Stomach (tissue), 9 donors: Measurements from ENCODE around the gene LENG1. TPM values are rescaled to one million over a fixed set of nuclear protein-coding genes. Genes with fewer than 3 reads are reported as not detected.

Experiments
- DNase-seq, 2 donors: peaks; one replicate each; pipeline versions ENCODE4 v3.0.0 to v3.0.0-alpha.2; 2013 to 2019
- H3K27ac ChIP-seq, 5 donors: fragments of 200-600 bp in 4 of 5; sonication (generic) in 4 of 5; one replicate each; pipeline ENCODE4 v1.5.1; 2013 to 2019; ENCODE audit warnings: mild to moderate bottlenecking in 1 of 5, moderate library complexity in 1 of 5
- H3K27me3 ChIP-seq, 3 donors: fragments of 200-600 bp; sonication (generic); one replicate each; pipeline ENCODE4 v1.5.1; 2017 to 2019; ENCODE audit warnings: mixed run types in 1 of 3
- H3K36me3 ChIP-seq, 4 donors: fragments of 200-600 bp; sonication (generic); 1 replicate in 3 of 4; 2 replicates in 1 of 4; pipeline ENCODE4 v1.5.1; 2016 to 2019
- H3K4me1 ChIP-seq, 4 donors: fragments of 200-600 bp; sonication (generic); one replicate each; pipeline ENCODE4 v1.5.1; 2016 to 2019
- H3K4me3 ChIP-seq, 4 donors: fragments of 200-600 bp; sonication (generic) in 3 of 4; one replicate each; pipeline ENCODE4 v1.5.1; 2016 to 2019; ENCODE audit warnings: mild to moderate bottlenecking in 1 of 4
- H3K9me3 ChIP-seq, 4 donors: fragments of 200-600 bp; sonication (generic); one replicate each; pipeline ENCODE4 v1.5.1; 2016 to 2019
- CTCF ChIP-seq, 7 experiments: fragments of 450-650 bp in 4 of 7; fragments of 200-600 bp in 3 of 7; sonication (generic) in 3 of 7; IDR thresholded peaks; one replicate each; pipeline ENCODE4 v1.5.1; 2016 to 2019; ENCODE audit warnings: antibody characterized with exemption in 7 of 7, control low read depth in 2 of 7, mild to moderate bottlenecking in 1 of 7
- EP300 ChIP-seq: sonication (generic); formaldehyde crosslinking; IDR thresholded peaks from one replicate; pipeline ENCODE4 v1.6.1; 2017; ENCODE audit warnings: antibody characterized with exemption
- POLR2A ChIP-seq, 4 donors: fragments of 450-650 bp; IDR thresholded peaks; one replicate each; pipeline ENCODE4 v1.6.1; 2016; ENCODE audit warnings: antibody characterized with exemption in 4 of 4, control low read depth in 2 of 4, mild to moderate bottlenecking in 1 of 4, moderate library complexity in 1 of 4
- POLR2AphosphoS5 ChIP-seq, 3 donors: sonication (generic); formaldehyde crosslinking; IDR thresholded peaks; one replicate each; pipeline ENCODE4 v1.6.1; 2016; ENCODE audit warnings: antibody characterized with exemption in 3 of 3
- WGBS, 5 donors: extraction: QIAGEN DNeasy Blood & Tissue Kit in 3 of 5; methylation state at CpG; one replicate each; pipeline versions ENCODE4 v1.1.5 to v1.1.7; 2013 to 2018; 5-methylcytosine and 5-hydroxymethylcytosine counted together
- intact Hi-C: fragments of 100-400 bp; cut with DNase I; formaldehyde crosslinking; loops from one replicate; pipeline ENCODE4 v1.15.1; 2023; ENCODE audit warnings: low total_unique reads
- polyA plus RNA-seq, 3 donors: library from polyadenylated mRNA; stranded (reverse); fragments of 200-250 nt; gene quantifications; one replicate each; pipeline ENCODE4 v1.2.3, GENCODE V29; 2013
- total RNA-seq, 5 donors: library from RNA; depleted of rRNA; stranded (reverse); fragments of >200 nt; gene quantifications; one replicate each; pipeline versions ENCODE4 v1.1.0 to v1.2.3, GENCODE V29; 2014 to 2016
- donor health status: healthy with polysubstance abuse.
- donor health status: Bipolar disorder and iron deficiency.
- donor health status: healthy.

Gene LENG1
- total and polyA plus RNA-seq, 8 donors, result 4.2 to 35.6 (median 10.3) TPM; not detected in 2

GRCh38 chr19:54179262-54179852 is 19.8 kb upstream of the LENG1 start:
- intact Hi-C loops, result no loop called here
- H3K36me3 ChIP-seq, result peaks cover 9 to 66% (median 53%) of the 10 kb centered on the region in 4 donors
- H3K4me1 ChIP-seq, result peaks cover 0 to 14% (median 6%) of the 10 kb centered on the region in 4 donors
- no peak for DNase-seq
- no peaks in the 10 kb centered on the region for H3K9me3 ChIP-seq
- H3K4me3 ChIP-seq, result no peak overlapping the region
- TF ChIP-seq POLR2A (IDR thresholded peaks at IDR 0.05) (no peak), CTCF (IDR thresholded peaks at IDR 0.05) (no peak), POLR2AphosphoS5 (IDR thresholded peaks at IDR 0.05) (no peak), EP300 (no peak)
- 79 to 85% (median 82%) methylated on average over 9 to 10 of the region's 10 CpGs for WGBS, 5 donors
- H3K27me3 ChIP-seq, result no peaks in the 10 kb centered on the region
- H3K27ac ChIP-seq, result peak overlapping the region in 1 of 5 donors; percentile 12

- intact Hi-C loops, result no loop called here
- DNase-seq, result peak; percentile 51 to 71
- 69 to 82% (median 76%) methylated on average over 14 to 23 of the region's 23 CpGs for WGBS, 5 donors
- H3K27ac ChIP-seq, result no peak overlapping the region
- no peaks in the 10 kb centered on the region for H3K9me3 ChIP-seq
- peaks cover 0 to 14% (median 6%) of the 10 kb centered on the region in 4 donors for H3K4me1 ChIP-seq
- no peak for TF ChIP-seq POLR2AphosphoS5 (IDR thresholded peaks at IDR 0.05)
- TF ChIP-seq EP300, result no peak
- TF ChIP-seq POLR2A (IDR thresholded peaks at IDR 0.05), result no peak
- TF ChIP-seq CTCF (IDR thresholded peaks at IDR 0.05), result no peak
- H3K27me3 ChIP-seq, result no peaks in the 10 kb centered on the region
- H3K36me3 ChIP-seq, result peaks cover 9 to 66% (median 53%) of the 10 kb centered on the region in 4 donors
- no peak overlapping the region for H3K4me3 ChIP-seq
Observed at GRCh38 chr19:54178581-54179261, 19.2 kb upstream of the LENG1 start.

GRCh38 chr19:54173951-54174834 is 14.7 kb upstream of the LENG1 start:
- Histone ChIP-seq H3K4me3 (no peak overlapping the region), H3K4me1 (peaks cover 9 to 19% (median 14%) of the 10 kb centered on the region in 4 donors), H3K36me3 (peaks cover 9 to 31% (median 22%) of the 10 kb centered on the region in 4 donors), H3K9me3 (no peaks in the 10 kb centered on the region), H3K27me3 (peaks cover 0 to 12% (median 4%) of the 10 kb centered on the region in 3 donors), H3K27ac (no peak overlapping the region)
- no peak for TF ChIP-seq POLR2AphosphoS5 (IDR thresholded peaks at IDR 0.05)
- TF ChIP-seq POLR2A (IDR thresholded peaks at IDR 0.05), result no peak
- no peak for TF ChIP-seq CTCF (IDR thresholded peaks at IDR 0.05)
- TF ChIP-seq EP300, result no peak
- 69 to 88% (median 82%) methylated on average over 19 to 25 of the region's 25 CpGs for WGBS, 5 donors
- intact Hi-C loops, result loop anchor here (5.0 kb wide), 1 partner anchor 58 kb away; no protein-coding TSS in a partner anchor
- DNase-seq, result no peak

- no peak for DNase-seq
- intact Hi-C loops, result loop anchor here (5.0 kb wide), 1 partner anchor 59 kb away; no protein-coding TSS in a partner anchor
- peaks cover 6 to 22% (median 16%) of the 10 kb centered on the region in 4 donors for H3K36me3 ChIP-seq
- H3K4me3 ChIP-seq, result peak overlapping the region; percentile 42 to 59 (median 48)
- 29 to 45% (median 39%) methylated on average over 14 to 15 of the region's 15 CpGs for WGBS, 5 donors
- peaks cover 9 to 22% (median 16%) of the 10 kb centered on the region in 4 donors for H3K4me1 ChIP-seq
- H3K27me3 ChIP-seq, result peaks cover 0 to 13% (median 4%) of the 10 kb centered on the region in 3 donors
- no peak for TF ChIP-seq CTCF (IDR thresholded peaks at IDR 0.05)
- no peak for TF ChIP-seq POLR2A (IDR thresholded peaks at IDR 0.05)
- TF ChIP-seq EP300, result no peak
- H3K9me3 ChIP-seq, result no peaks in the 10 kb centered on the region
- peak overlapping the region; percentile 80 to 88 (median 82) for H3K27ac ChIP-seq
Observed at GRCh38 chr19:54173359-54173699, 13.8 kb upstream of the LENG1 start.
